BLaER1 treated with 17β-estradiol and CSF1 and Interleukin-3, amounts not matched to agents 10 nM and 100 nM (cell line): ENCODE measurements around the gene NLK.
A peak's percentile ranks its signal among the peaks of the same experiment; 100 is the strongest.
"Not testable (repeated sequence)": the region's sequence is repeated elsewhere in the genome, so short reads cannot be mapped to it uniquely, and the experiment has no call there.

Experiments
- H3K27ac ChIP-seq, 11 experiments: shearing (Covaris generic); formaldehyde crosslinking; 2 replicates each; pipeline ENCODE4 v1.8.1; 2022
- H3K27me3 ChIP-seq, 11 experiments: shearing (Covaris generic); formaldehyde crosslinking; 2 replicates each; pipeline ENCODE4 v1.8.1; 2022
- H3K36me3 ChIP-seq, 11 experiments: shearing (Covaris generic); formaldehyde crosslinking; 2 replicates each; pipeline ENCODE4 v1.8.1; 2022
- H3K4me1 ChIP-seq, 10 experiments: shearing (Covaris generic); formaldehyde crosslinking; 2 replicates each; pipeline ENCODE4 v1.8.1; 2022
- H3K4me2 ChIP-seq, 11 experiments: shearing (Covaris generic); formaldehyde crosslinking; 2 replicates each; pipeline ENCODE4 v1.8.1; 2022
- H3K4me3 ChIP-seq, 10 experiments: shearing (Covaris generic); formaldehyde crosslinking; 2 replicates each; pipeline ENCODE4 v1.8.1; 2022
- H3K9ac ChIP-seq, 11 experiments: shearing (Covaris generic); formaldehyde crosslinking; 2 replicates each; pipeline ENCODE4 v1.8.1; 2022
- H3K9me3 ChIP-seq, 11 experiments: shearing (Covaris generic); formaldehyde crosslinking; replicated peaks in 1 of 11; 2 replicates each; pipeline ENCODE4 v1.8.1; 2022
- H4K20me1 ChIP-seq, 11 experiments: shearing (Covaris generic); formaldehyde crosslinking; 2 replicates each; pipeline ENCODE4 v1.8.1; 2022
- Cebpa-rat ChIP-seq, 11 experiments: shearing (Covaris generic); IDR thresholded peaks; 2 replicates each; pipeline ENCODE4 v1.8.1; 2022

The NLK gene

GRCh38 chr17:28071179-28071578 lies 28.7 kb downstream of the NLK start:
- peaks cover 25 to 76% (median 58%) of the 10 kb centered on the region in 11 experiments for H3K9me3 ChIP-seq
- no peak for TF ChIP-seq Cebpa-rat (IDR thresholded peaks at IDR 0.05)
- H3K4me1 ChIP-seq: peaks cover 0 to 27% (median 9%) of the 10 kb centered on the region in 10 experiments; a peak in 16 of 20 replicates
- no peak overlapping the region; a peak in 1 of 20 replicates for H3K4me3 ChIP-seq
- peaks cover 0 to 14% (median 0%) of the 10 kb centered on the region in 11 experiments; a peak in 4 of 22 replicates for H4K20me1 ChIP-seq
- H3K4me2 ChIP-seq: peak overlapping the region in 3 of 11 experiments; percentile 13 to 42 (median 14); a peak in 3 of 22 replicates
- peaks cover 8 to 60% (median 31%) of the 10 kb centered on the region in 11 experiments; a peak in 20 of 22 replicates for H3K36me3 ChIP-seq
- no peaks in the 10 kb centered on the region for H3K27me3 ChIP-seq
- peak overlapping the region in 5 of 11 experiments; percentile 38 to 64 (median 58); a peak in 9 of 22 replicates for H3K27ac ChIP-seq
- H3K9ac ChIP-seq: no peak overlapping the region

- H3K4me2 ChIP-seq: peak overlapping the region in 9 of 11 experiments; percentile 5 to 42 (median 18); a peak in 12 of 22 replicates
- H3K9me3 ChIP-seq: peaks cover 28 to 77% (median 67%) of the 10 kb centered on the region in 11 experiments
- no peaks in the 10 kb centered on the region for H3K27me3 ChIP-seq
- H4K20me1 ChIP-seq: peaks cover 0 to 14% (median 0%) of the 10 kb centered on the region in 11 experiments; a peak in 3 of 22 replicates
- H3K27ac ChIP-seq: peak overlapping the region in 7 of 11 experiments; percentile 21 to 64 (median 45); a peak in 13 of 22 replicates
- peaks cover 0 to 28% (median 9%) of the 10 kb centered on the region in 10 experiments; a peak in 11 of 20 replicates for H3K4me1 ChIP-seq
- H3K4me3 ChIP-seq: no peak overlapping the region; a peak in 1 of 20 replicates
- TF ChIP-seq Cebpa-rat (IDR thresholded peaks at IDR 0.05): peak in 1 of 11 experiments; percentile 6; a peak in 1 of 22 replicates
- peak overlapping the region in 2 of 11 experiments; percentile 8 to 22; a peak in 1 of 22 replicates for H3K9ac ChIP-seq
- H3K36me3 ChIP-seq: peaks cover 8 to 68% (median 32%) of the 10 kb centered on the region in 11 experiments; a peak in 20 of 22 replicates
These were observed 29.6 kb downstream of the NLK start for GRCh38 chr17:28071891-28072606.

DNA sequence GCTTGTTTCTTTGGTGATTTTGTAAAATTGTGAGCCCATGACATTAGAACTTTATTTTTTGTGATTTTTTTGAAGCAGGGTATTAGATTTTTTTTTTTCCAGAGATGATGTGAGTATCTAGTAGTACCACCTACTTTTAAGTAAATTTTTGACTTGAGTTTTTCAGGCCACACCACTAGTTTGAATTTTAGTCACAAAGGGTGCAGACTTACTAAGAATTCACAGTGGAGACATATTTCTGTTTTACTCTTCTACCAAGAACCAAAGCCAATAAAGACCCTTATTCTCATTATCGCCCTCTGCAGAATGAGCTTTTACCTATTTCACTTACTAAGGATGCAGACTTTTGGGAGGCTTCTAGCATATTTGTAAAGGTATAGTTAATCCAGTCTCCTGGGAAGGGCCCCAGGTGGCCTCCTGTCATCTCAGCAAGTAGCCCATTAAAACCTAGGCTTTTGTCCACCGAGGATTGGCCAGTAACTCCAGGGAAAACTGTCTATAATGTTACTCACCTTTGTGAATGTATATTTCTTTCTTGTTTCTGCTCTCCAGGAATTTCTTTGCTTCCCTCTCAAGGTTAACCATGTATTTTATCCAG lies 30.6 kb downstream of the NLK start:
- peaks cover 33 to 86% (median 73%) of the 10 kb centered on the region in 11 experiments for H3K9me3 ChIP-seq
- H3K27ac ChIP-seq: peak overlapping the region in 1 of 11 experiments; percentile 58; a peak in 1 of 22 replicates
- no peak overlapping the region for H3K4me3 ChIP-seq
- H4K20me1 ChIP-seq: peaks cover 0 to 14% (median 0%) of the 10 kb centered on the region in 11 experiments; a peak in 3 of 22 replicates
- TF ChIP-seq Cebpa-rat (IDR thresholded peaks at IDR 0.05): no peak
- H3K36me3 ChIP-seq: peaks cover 8 to 71% (median 37%) of the 10 kb centered on the region in 11 experiments; a peak in 20 of 22 replicates
- peaks cover 0 to 30% (median 9%) of the 10 kb centered on the region in 10 experiments; a peak in 11 of 20 replicates for H3K4me1 ChIP-seq
- H3K9ac ChIP-seq: no peak overlapping the region
- no peaks in the 10 kb centered on the region for H3K27me3 ChIP-seq
- H3K4me2 ChIP-seq: no peak overlapping the region

DNA sequence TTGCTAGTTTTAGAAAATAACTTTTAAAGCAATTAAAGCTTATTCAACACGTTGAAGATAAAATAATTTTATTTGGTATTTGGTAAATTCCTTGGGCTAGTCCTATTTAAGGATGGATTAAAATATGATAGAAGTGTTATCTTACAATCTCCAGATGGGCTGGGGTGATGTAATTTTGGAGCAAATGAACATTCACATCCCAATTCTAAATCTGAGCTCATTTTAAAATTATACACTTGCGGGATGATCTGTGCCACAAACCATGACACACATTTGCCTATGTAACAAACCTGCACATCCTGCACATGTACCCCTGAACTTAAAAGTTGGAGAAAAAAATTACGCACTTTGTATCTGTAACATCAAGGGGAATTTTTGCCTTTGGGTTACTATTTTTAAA lies 31.5 kb downstream of the NLK start:
- Histone ChIP-seq H3K9ac (no peak overlapping the region), H3K4me2 (no peak overlapping the region), H3K27ac (no peak overlapping the region), H4K20me1 (peaks cover 0 to 14% (median 0%) of the 10 kb centered on the region in 11 experiments; a peak in 2 of 22 replicates), H3K36me3 (peaks cover 4 to 71% (median 34%) of the 10 kb centered on the region in 11 experiments; a peak in 20 of 22 replicates), H3K9me3 (peaks cover 33 to 86% (median 77%) of the 10 kb centered on the region in 11 experiments), H3K27me3 (no peaks in the 10 kb centered on the region), H3K4me3 (no peak overlapping the region), H3K4me1 (peaks cover 7 to 40% (median 16%) of the 10 kb centered on the region in 10 experiments)
- TF ChIP-seq Cebpa-rat (IDR thresholded peaks at IDR 0.05): no peak

DNA sequence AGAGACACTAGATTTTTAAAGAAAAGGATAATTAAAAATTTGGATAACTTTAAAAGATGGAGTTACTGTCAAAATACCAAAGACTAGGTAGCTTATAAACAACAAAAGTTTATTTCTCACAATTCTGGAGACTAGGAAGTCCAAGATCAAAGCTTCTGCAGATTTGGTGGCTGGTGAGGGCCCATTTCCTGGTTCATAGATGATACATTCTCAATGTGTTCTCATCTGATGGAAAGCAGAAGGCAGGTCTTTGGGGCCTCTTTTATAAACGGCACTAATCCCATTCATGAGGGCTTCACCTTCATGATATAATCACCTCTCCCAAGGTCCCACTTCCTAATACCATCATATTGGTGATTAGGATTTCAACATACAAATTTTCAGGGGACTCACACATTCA lies 33.7 kb downstream of the NLK start:
- Histone ChIP-seq H3K9me3 (peaks cover 20 to 78% (median 62%) of the 10 kb centered on the region in 11 experiments), H3K9ac (no peak overlapping the region), H3K36me3 (peaks cover 4 to 77% (median 29%) of the 10 kb centered on the region in 11 experiments; a peak in 19 of 22 replicates), H3K4me2 (peak overlapping the region in 2 of 11 experiments; percentile 9 to 23; a peak in 3 of 22 replicates), H4K20me1 (peaks cover 0 to 14% (median 0%) of the 10 kb centered on the region in 11 experiments; a peak in 3 of 22 replicates), H3K4me1 (peaks cover 20 to 59% (median 34%) of the 10 kb centered on the region in 10 experiments), H3K27ac (no peak overlapping the region), H3K27me3 (no peaks in the 10 kb centered on the region), H3K4me3 (no peak overlapping the region)
- TF ChIP-seq Cebpa-rat (IDR thresholded peaks at IDR 0.05): no peak

- not testable (repeated sequence) for H3K4me3 ChIP-seq, H3K27ac ChIP-seq, H3K4me2 ChIP-seq, H3K27me3 ChIP-seq, H3K9ac ChIP-seq
- peaks cover 4 to 71% (median 27%) of the 10 kb centered on the region in 11 experiments; a peak in 18 of 22 replicates for H3K36me3 ChIP-seq
- H3K9me3 ChIP-seq: peaks cover 12 to 68% (median 54%) of the 10 kb centered on the region in 11 experiments
- peaks cover 0 to 19% (median 0%) of the 10 kb centered on the region in 11 experiments; a peak in 5 of 22 replicates for H4K20me1 ChIP-seq
- peaks cover 14 to 53% (median 27%) of the 10 kb centered on the region in 10 experiments for H3K4me1 ChIP-seq
These were observed 34.7 kb downstream of the NLK start for GRCh38 chr17:28077140-28077539.

DNA sequence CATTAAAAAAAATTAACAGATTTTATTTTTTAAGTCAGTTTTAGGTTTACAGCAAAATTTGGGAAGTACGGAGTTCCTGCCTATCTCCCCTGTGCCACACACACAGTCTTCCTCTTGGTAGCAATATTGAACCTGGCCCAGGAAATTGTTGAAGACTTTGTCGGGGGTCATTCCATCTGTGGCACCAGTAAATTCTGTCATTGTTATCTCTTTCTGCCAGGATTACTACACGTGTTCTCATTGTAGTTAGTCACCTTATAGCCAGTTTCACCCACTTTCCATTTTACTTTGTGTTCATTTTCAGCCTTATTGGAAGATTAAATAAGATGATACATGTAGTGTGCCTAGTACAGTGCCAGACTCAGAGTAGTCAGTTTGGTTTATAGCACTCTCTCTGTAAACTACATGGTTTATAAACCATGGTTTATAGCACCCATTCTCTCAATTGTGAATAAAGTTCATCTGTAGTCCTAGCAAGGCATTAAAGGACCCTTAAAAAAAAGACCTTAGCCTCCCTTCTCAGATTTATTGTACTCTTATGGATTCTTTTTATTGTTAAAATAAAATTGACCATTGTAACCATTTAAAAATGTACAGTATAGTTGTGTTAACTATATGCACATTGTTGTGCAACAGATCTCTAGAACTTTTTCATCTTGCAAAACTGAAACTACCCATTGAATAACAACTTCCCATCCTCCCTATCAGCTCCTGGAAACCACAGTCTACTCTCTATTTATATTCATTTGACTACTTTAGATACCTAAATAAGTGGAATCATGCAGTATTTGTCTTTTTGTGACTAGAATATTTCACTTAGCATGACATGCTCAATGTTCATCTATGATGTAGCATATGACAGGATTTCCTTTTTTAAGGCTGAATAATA lies 36.1 kb downstream of the NLK start:
- peaks cover 0 to 59% (median 23%) of the 10 kb centered on the region in 11 experiments; a peak in 18 of 22 replicates for H3K36me3 ChIP-seq
- peaks cover 0 to 29% (median 0%) of the 10 kb centered on the region in 11 experiments; a peak in 6 of 22 replicates for H4K20me1 ChIP-seq
- peak in 2 of 11 experiments; percentile 55 to 60; a peak in 2 of 22 replicates for TF ChIP-seq Cebpa-rat (IDR thresholded peaks at IDR 0.05)
- H3K9ac ChIP-seq: no peak overlapping the region
- no peak overlapping the region for H3K4me3 ChIP-seq
- H3K4me2 ChIP-seq: peak overlapping the region in 8 of 11 experiments; percentile 2 to 64 (median 32); a peak in 12 of 22 replicates
- H3K4me1 ChIP-seq: peaks cover 14 to 54% (median 25%) of the 10 kb centered on the region in 10 experiments; a peak in 18 of 20 replicates
- H3K9me3 ChIP-seq: peaks cover 8 to 54% (median 42%) of the 10 kb centered on the region in 11 experiments; a peak in 21 of 22 replicates
- no peaks in the 10 kb centered on the region for H3K27me3 ChIP-seq
- peak overlapping the region in 9 of 11 experiments; percentile 21 to 66 (median 41); a peak in 14 of 22 replicates for H3K27ac ChIP-seq
